Measurements from ENCODE around the gene RALGAPA1.
A peak's percentile ranks its signal among the peaks of the same experiment; 100 is the strongest.
"Not testable (repeated sequence)": the region's sequence is repeated elsewhere in the genome, so short reads cannot be mapped to it uniquely, and the experiment has no call there.

The RALGAPA1 gene

GRCh38 chr14:35808638-35809563 lies at the start of gene RALGAPA1:
Gene RALGAPA1 (minus strand): TSS chr14:35809295. CDS start chr14:35808835, 460 bp downstream.
- peak; percentile 93 for DNase-seq

GRCh38 chr14:35858521-35859209 lies 49.6 kb upstream of the RALGAPA1 start:
- no peak for DNase-seq

GRCh38 chr14:35855876-35856481 lies 46.9 kb upstream of the RALGAPA1 start:
- no peak for DNase-seq

- DNase-seq = no peak
These were observed 45.7 kb upstream of the RALGAPA1 start for GRCh38 chr14:35854696-35855270.

- no peak for DNase-seq
These were observed 44.1 kb upstream of the RALGAPA1 start for GRCh38 chr14:35853225-35853624.

- DNase-seq = no peak
These were observed 42.7 kb upstream of the RALGAPA1 start for GRCh38 chr14:35851823-35852222.

GRCh38 chr14:35849122-35849521 lies 40.0 kb upstream of the RALGAPA1 start:
- DNase-seq = no peak

- no peak for DNase-seq
These were observed 38.5 kb upstream of the RALGAPA1 start for GRCh38 chr14:35847636-35848035.

GRCh38 chr14:35844494-35844893 lies 35.4 kb upstream of the RALGAPA1 start:
- no peak for DNase-seq

- not testable (repeated sequence) for DNase-seq
These were observed 33.1 kb upstream of the RALGAPA1 start for GRCh38 chr14:35842245-35842644.

- DNase-seq = not testable (repeated sequence)
These were observed 32.6 kb upstream of the RALGAPA1 start for GRCh38 chr14:35841704-35842103.

GRCh38 chr14:35835208-35835982 lies 26.3 kb upstream of the RALGAPA1 start:
- no peak for DNase-seq

- no peak for DNase-seq
These were observed 20.4 kb upstream of the RALGAPA1 start for GRCh38 chr14:35829449-35829848.

- DNase-seq = no peak
These were observed 18.8 kb upstream of the RALGAPA1 start for GRCh38 chr14:35827678-35828472.

- DNase-seq = no peak
These were observed 17.9 kb upstream of the RALGAPA1 start for GRCh38 chr14:35826952-35827416.

- peak; percentile 98 for DNase-seq
These were observed 17.3 kb upstream of the RALGAPA1 start, which contains the start of gene BRMS1L for GRCh38 chr14:35826218-35826951. Gene BRMS1L (plus strand): TSS chr14:35826338. CDS start chr14:35826517, 179 bp downstream.

- no peak for DNase-seq
These were observed 16.8 kb upstream of the RALGAPA1 start for GRCh38 chr14:35825968-35826217.

GRCh38 chr14:35824446-35825165 lies 15.5 kb upstream of the RALGAPA1 start:
- not testable (repeated sequence) for DNase-seq

- DNase-seq = no peak
These were observed 13.4 kb upstream of the RALGAPA1 start for GRCh38 chr14:35822501-35822900.

All from stimulated activated CD4-positive, alpha-beta T cell treated with anti-CD3 and anti-CD28 coated beads, Interleukin-4, amount 100 ng/mL, for 24 hours (primary cell).